Measurements from ENCODE around the gene HGFAC. TPM values are rescaled to one million over a fixed set of nuclear protein-coding genes. Genes with fewer than 3 reads are reported as not detected.

The HGFAC gene
- total RNA-seq, 1 experiment from 2014 or later, result not detected

DNA sequence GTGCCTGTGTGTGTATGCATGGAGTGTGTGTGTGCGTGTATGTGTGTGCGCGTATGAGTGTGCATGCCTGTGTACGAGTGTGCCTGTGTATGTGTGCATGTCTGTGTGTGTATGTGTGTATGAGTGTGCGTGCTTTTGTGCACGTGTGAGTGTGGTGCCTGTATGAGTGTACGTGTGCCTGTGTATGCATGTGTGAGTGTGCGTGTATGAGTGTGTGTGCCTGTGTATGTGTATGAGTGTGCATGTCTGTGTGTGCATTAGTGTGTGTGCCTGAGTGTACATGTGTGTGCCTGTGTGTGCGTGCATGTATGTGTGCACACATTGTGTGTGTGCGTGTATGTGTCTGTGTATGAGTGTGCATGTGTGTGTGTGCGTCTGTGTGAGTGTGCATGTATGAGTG, 27.0 kb downstream of the HGFAC start:
- in situ Hi-C loops (cut with HindIII; ENCODE audit: low sequenced_read_pairs), result no loop called here
- no peak for DNase-seq (ENCODE audit: low spot score)

GRCh38 chr4:3469386-3470243, 27.8 kb downstream of the HGFAC start:
- no peak for DNase-seq (ENCODE audit: low spot score)
- in situ Hi-C loops (cut with HindIII; ENCODE audit: low sequenced_read_pairs), result no loop called here

DNA sequence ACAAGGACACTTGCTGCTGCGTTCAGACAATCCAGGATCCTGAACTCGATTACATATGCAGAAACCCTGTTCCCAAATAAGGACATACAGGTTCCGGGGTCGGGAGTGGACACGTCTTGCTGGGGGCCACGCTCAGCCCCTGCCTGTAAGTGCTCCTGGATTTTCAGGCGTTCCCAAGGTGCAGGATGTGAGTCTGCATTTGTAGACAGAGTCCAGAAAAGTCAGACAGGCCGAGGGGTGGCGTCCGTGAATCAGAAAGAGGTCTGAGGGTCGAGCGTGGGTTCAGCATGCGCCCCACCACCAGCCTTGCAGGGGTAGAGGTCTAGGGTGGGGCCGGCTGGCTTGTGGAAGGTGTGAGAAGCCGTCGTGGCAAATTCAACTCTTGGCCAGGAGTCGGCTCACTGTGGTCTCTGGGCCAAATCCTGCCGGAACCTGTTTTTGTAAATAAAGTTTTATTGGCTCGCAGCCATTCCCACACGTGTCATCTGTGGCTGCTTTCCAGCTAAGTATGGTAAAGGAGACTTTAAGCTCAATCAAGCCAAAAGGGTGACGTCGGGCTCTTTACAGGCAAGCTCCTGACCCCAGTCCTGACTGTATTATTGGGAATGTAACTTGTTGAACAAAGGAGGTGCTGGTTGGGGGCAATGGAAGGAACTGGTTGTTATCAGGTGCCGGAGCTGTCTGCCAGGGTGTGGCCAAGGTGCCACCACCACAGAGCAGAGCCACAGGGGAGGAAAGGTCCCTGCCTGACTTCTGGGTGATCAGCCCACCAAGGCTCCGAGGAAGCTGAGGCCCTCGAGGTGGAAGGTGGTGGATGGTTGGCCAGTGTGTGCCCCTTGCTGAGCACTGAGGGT, 28.7 kb downstream of the HGFAC start:
- in situ Hi-C loops (cut with HindIII; ENCODE audit: low sequenced_read_pairs), result no loop called here

DNA sequence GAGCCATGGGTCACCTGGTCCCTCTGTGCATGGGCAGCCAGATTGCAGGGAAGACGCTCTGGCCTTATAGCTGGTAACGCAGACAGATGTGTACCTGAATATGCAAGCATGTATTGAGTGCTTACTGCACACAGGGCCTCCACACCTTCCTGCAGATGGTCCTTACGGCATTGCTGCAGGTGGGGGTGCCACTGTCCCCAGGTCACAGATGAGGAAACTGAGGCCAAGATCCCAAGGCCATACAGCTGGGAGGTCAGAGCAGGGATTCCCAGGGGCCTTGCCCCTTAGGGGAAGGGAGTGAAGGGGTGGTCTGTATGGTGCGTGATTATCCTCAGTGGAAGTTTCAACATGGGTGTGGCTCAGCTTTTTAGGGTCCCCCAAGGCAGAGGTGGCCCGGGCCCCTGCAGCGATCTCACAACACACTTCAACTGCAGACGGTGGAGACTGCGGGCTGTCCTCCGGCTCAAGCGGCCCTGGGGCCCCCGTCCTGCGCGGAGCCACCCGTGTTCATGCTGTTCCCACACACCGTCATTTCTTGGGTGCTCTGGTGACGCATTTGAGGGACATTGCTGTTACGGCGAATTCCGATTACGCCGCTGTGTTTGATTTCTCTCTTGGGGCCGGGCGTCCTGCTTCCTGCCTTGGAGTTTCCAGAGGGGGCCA, 29.5 kb downstream of the HGFAC start:
- in situ Hi-C loops (cut with HindIII; ENCODE audit: low sequenced_read_pairs), result no loop called here
- DNase-seq (ENCODE audit: low spot score), result no peak

More for the DNA sequence above, 28.7 kb downstream of the HGFAC start:
- DNase-seq (ENCODE audit: low spot score), result no peak

- in situ Hi-C loops (cut with HindIII; ENCODE audit: low sequenced_read_pairs), result no loop called here
- no peak for DNase-seq (ENCODE audit: low spot score)
These were observed 30.1 kb downstream of the HGFAC start for GRCh38 chr4:3471886-3472285.

GRCh38 chr4:3472411-3473141, 30.8 kb downstream of the HGFAC start:
- DNase-seq (ENCODE audit: low spot score), result no peak
- in situ Hi-C loops (cut with HindIII; ENCODE audit: low sequenced_read_pairs), result no loop called here

DNA sequence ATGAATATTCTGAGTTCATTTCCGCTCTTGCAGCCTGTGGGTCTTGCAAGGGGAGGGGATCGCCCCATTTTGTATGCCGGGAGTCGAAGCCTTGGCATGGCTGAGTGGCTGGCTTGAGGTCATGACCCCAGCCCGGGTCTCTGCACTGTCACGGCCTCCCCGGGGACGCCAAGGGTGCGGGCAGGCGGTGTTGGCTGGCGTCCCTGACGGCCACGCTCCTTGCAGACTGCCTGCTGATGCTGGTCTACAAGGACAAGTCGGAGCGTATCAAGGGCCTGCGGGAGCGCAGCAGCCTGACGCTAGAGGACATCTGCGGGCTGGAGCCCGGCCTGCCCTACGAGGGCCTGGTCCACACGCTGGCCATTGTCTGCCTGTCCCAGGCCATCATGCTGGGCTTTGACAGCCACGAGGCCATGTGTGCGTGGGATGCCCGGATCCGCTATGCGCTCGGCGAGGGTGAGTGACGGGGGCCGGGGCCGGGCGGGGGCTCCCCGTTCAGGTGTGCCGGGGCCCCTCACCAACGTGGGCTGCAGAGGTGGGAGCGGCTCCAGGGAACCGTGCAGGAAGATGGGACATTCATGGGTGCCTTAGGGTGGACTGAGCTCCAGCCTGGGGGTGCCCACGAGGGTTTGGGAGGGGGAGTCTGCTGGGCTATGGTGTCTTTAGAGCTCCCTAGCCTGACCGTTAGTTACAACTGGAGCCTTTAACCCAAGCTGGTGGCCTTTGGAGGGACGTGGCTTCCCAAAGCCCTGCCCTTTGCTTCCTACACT, 31.6 kb downstream of the HGFAC start:
- DNase-seq (ENCODE audit: low spot score), result no peak
- in situ Hi-C loops (cut with HindIII; ENCODE audit: low sequenced_read_pairs), result no loop called here

DNA sequence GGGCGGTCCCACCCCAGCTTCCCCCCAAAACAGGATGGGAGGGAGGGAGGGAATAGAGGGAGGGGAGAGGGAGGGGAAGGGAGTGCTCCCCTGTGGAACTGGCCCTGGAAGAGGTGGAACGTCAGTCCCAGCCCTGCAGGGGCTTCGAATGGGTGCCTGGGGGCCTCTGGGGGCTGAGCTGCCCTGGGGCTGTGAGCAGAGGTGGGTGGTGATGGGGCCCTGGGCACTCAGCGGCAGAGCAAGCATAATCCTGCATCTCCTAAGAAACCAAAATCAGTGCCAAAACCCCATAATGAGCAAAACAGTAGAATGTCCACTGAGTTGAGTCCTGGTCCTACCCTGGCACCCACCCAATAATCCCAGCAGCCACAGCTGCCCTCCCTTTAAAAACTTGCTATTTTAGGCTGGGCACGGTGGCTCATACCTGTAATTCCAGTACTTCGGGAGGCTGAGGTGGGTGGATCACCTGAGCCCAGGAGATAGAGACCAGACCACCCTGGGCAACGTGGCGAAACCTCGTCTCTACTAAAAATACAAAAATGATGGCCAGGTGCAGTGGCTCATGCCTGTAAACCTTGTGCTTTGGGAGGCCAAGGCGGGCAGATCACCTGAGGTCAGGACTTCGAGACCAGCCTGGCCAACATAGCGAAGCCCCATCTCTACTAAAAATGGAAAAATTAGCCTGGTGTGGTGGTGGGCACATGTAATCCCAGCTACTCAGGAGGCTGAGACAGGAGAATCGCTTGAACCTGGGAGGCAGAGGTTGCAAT, 32.4 kb downstream of the HGFAC start:
- no peak for DNase-seq (ENCODE audit: low spot score)
- in situ Hi-C loops (cut with HindIII; ENCODE audit: low sequenced_read_pairs), result no loop called here

- no peak for DNase-seq (ENCODE audit: low spot score)
- in situ Hi-C loops (cut with HindIII; ENCODE audit: low sequenced_read_pairs), result no loop called here
These were observed 33.4 kb downstream of the HGFAC start for GRCh38 chr4:3475041-3475712.

- in situ Hi-C loops (cut with HindIII; ENCODE audit: low sequenced_read_pairs), result no loop called here
- no peak for DNase-seq (ENCODE audit: low spot score)
These were observed 34.0 kb downstream of the HGFAC start for GRCh38 chr4:3475713-3476260.

DNA sequence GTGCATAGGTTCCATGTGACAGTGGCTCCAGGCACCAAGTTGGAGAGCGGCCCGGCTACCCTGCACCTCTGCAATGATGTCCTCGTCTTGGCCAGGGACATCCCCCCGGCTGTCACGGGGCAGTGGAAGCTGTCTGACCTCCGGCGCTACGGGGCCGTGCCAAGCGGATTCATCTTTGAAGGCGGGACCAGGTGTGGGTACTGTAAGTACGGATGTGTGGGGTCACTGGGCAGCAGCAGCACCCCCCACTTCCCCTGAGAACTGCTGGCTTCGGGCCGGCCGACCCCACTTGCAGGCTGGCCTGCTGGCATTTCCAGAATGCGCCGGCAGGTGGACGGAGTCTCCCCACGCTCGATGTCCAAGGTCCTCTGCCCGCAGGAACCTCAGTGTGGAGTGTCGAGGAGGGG, 34.6 kb downstream of the HGFAC start:
- no peak for DNase-seq (ENCODE audit: low spot score)
- in situ Hi-C loops (cut with HindIII; ENCODE audit: low sequenced_read_pairs), result no loop called here

DNA sequence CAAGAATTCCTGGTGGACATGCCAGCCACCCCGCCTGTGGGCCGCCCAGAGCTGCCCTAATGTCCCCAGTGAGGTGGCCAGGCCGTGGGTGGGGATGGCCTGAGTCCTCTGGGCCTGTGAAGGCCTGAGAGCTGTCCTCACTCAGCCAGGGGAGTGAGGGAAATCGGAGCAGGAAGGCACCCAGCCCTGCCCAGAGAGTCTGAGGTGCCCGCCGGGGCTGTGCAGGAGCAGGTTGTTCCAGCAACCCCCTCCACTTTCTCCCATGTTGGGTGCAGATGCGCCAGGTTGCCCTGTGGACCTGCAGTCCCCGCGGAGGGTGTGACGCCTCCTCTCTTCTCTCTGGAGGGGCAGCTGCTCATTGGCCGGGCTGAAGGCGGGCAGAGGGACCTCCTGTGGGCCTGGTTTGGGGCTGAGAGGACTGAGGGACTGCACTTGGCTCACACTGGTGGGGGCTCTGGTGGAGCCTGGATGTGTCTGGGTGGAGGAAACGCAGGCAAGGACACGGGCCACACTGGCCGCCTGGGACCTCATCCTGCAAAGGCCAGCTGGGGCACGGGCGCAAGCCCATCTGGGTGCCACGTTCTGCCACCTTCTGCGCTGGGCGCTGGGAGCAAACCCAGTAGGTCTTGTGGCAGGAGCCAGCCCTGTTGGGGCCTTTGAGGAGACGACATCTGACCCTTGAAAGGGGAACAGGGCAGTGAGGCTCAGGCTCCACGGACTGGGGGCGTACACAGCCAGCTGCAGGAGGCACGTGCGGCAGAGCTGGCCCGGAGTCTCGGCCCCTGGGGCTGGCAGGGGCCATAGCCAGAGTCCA, 35.4 kb downstream of the HGFAC start:
- in situ Hi-C loops (cut with HindIII; ENCODE audit: low sequenced_read_pairs), result no loop called here
- no peak for DNase-seq (ENCODE audit: low spot score)

- in situ Hi-C loops (cut with HindIII; ENCODE audit: low sequenced_read_pairs), result no loop called here
- DNase-seq (ENCODE audit: low spot score), result no peak
These were observed 36.1 kb downstream of the HGFAC start for GRCh38 chr4:3477750-3478430.

DNA sequence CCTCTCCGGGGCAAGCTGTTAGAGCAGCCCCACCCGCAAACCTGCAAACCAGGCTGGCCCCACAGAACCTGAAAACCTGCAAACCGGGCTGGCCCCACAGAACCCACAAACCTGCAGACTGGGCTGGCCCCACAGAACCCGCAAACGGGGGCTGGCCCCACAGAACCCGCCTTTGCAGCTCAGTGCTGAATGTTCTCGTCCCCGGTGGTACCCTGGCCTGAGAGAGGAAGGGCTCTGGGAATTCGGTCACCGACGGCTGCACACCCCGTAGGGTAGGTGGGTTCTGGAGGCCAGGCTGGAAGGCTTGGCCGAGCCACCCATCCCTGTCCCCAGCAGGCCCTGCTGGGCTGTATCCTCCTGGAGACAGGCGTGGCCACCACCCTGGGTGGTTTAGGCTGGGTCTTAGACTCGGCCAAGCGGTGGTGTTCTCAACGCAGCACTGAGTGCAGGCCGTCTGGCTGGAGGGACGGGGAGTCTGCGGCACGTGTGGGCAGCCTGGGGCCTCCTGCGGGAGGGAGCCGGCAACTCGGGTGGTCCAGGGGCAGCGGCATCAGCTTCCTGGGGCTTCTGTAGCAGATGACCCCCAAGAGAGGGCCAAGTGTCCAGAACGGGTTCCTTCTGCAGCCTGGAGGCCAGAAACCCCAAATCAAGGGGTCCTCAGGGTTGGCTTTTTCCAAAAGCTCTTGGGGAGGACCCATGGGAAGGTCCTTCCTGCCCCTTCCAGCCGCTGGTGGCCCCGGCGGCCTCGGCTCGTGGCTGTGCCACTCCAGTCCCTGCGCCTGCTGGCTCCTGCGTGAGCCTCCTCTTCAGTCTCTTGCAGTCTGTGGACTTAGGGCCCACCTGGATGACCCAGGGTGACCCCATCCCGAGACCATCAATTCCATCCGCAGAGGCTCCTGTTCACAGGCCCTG, 36.9 kb downstream of the HGFAC start:
- in situ Hi-C loops (cut with HindIII; ENCODE audit: low sequenced_read_pairs), result no loop called here
- no peak for DNase-seq (ENCODE audit: low spot score)

Data from G401 (cell line).